Esophagus squamous epithelium (tissue), 5 donors: ENCODE results near the gene ZNF646. TPM values are rescaled to one million over a fixed set of nuclear protein-coding genes. Genes with fewer than 3 reads are reported as not detected.

Source experiments
- DNase-seq: peaks from one replicate; lab custom pipeline; 2025; lab: John Stamatoyannopoulos, UW
- H3K27ac ChIP-seq, 4 donors: fragments of 200-600 bp; sonication (generic); one replicate each; pipeline ENCODE4 v1.5.1; 2016 to 2019; ENCODE audit warnings: mild to moderate bottlenecking in 1 of 4
- H3K27me3 ChIP-seq, 4 donors: fragments of 200-600 bp; sonication (generic); 1 replicate in 3 of 4; 2 replicates in 1 of 4; pipeline versions ENCODE4 v1.5.1 to v1.6.0; 2017 to 2021; ENCODE audit warnings: antibody characterized with exemption in 1 of 4
- H3K36me3 ChIP-seq, 3 donors: fragments of 200-600 bp; sonication (generic); one replicate each; pipeline ENCODE4 v1.5.1; 2016 to 2019
- H3K4me1 ChIP-seq, 3 donors: fragments of 200-600 bp; sonication (generic); one replicate each; pipeline ENCODE4 v1.5.1; 2017 to 2019
- H3K4me3 ChIP-seq, 4 donors: fragments of 200-600 bp; sonication (generic); 1 replicate in 3 of 4; 2 replicates in 1 of 4; pipeline ENCODE4 v1.5.1; 2016 to 2019; ENCODE audit warnings: mild to moderate bottlenecking in 2 of 4, moderate library complexity in 1 of 4
- H3K9me3 ChIP-seq, 3 donors: fragments of 200-600 bp; sonication (generic); one replicate each; pipeline ENCODE4 v1.5.1; 2016 to 2019
- CTCF ChIP-seq, 6 experiments: fragments of 450-650 bp in 4 of 6; fragments of 200-600 bp in 2 of 6; sonication (generic) in 2 of 6; IDR thresholded peaks; one replicate each; pipeline ENCODE4 v1.5.1; 2016 to 2019; ENCODE audit warnings: antibody characterized with exemption in 6 of 6, mild to moderate bottlenecking in 4 of 6, moderate library complexity in 4 of 6
- POLR2A ChIP-seq, 4 donors: fragments of 450-650 bp; IDR thresholded peaks; one replicate each; pipeline ENCODE4 v1.6.1; 2017; ENCODE audit warnings: antibody characterized with exemption in 4 of 4, mild to moderate bottlenecking in 4 of 4, moderate library complexity in 3 of 4
- WGBS, 2 donors: methylation state at CpG; one replicate each; pipeline ENCODE4 v1.1.5; 2018; 5-methylcytosine and 5-hydroxymethylcytosine counted together
- intact Hi-C: fragments of 100-400 bp; cut with DNase I; formaldehyde crosslinking; loops from one replicate; pipeline ENCODE4 v1.15.0; 2022
- total RNA-seq, 4 donors: library from RNA; depleted of rRNA; stranded (reverse); fragments of >200 nt; gene quantifications; one replicate each; pipeline ENCODE4 v1.1.0, GENCODE V29; 2016
- donor health status: DM: yes; HTN: yes; CAD: no.

The ZNF646 gene
- total RNA-seq, 4 donors from 2014 or later: 6.5 to 13.4 (median 10.0) TPM

- TF ChIP-seq POLR2A (IDR thresholded peaks at IDR 0.05) (no peak), CTCF (IDR thresholded peaks at IDR 0.05) (no peak)
- Histone ChIP-seq H3K27ac (no peak overlapping the region), H3K4me1 (peaks cover 14 to 42% (median 18%) of the 10 kb centered on the region in 3 donors), H3K9me3 (no peaks in the 10 kb centered on the region), H3K4me3 (no peak overlapping the region), H3K27me3 (no peaks in the 10 kb centered on the region), H3K36me3 (peaks cover 33 to 59% (median 51%) of the 10 kb centered on the region in 3 donors)
- DNase-seq: no peak
- intact Hi-C loops: no loop called here
- 93 to 95% methylated on average over 4 to 7 of the region's 13 CpGs for WGBS, 2 donors
Measured at GRCh38 chr16:31077024-31077423, 2.8 kb downstream of the ZNF646 start.

- Histone ChIP-seq H3K36me3 (peaks cover 33 to 67% (median 51%) of the 10 kb centered on the region in 3 donors), H3K4me1 (peaks cover 10 to 39% (median 12%) of the 10 kb centered on the region in 3 donors)
- WGBS, 2 donors: 85 to 89% methylated on average over 7 to 9 of the region's 30 CpGs
Measured at GRCh38 chr16:31077592-31078396, 3.6 kb downstream of the ZNF646 start.

GRCh38 chr16:31078597-31079341 is 4.5 kb downstream of the ZNF646 start:
- no peaks in the 10 kb centered on the region for H3K27me3 ChIP-seq
- no peak for TF ChIP-seq POLR2A (IDR thresholded peaks at IDR 0.05)
- 80 to 100% methylated on average over 3 to 5 of the region's 15 CpGs for WGBS, 2 donors
- no peaks in the 10 kb centered on the region for H3K9me3 ChIP-seq
- peaks cover 10 to 37% (median 11%) of the 10 kb centered on the region in 3 donors for H3K4me1 ChIP-seq
- intact Hi-C loops: no loop called here
- peaks cover 33 to 76% (median 53%) of the 10 kb centered on the region in 3 donors for H3K36me3 ChIP-seq
- H3K4me3 ChIP-seq: no peak overlapping the region
- H3K27ac ChIP-seq: no peak overlapping the region
- DNase-seq: no peak

More at GRCh38 chr16:31077592-31078396, 3.6 kb downstream of the ZNF646 start:
- Histone ChIP-seq H3K4me3 (no peak overlapping the region), H3K27ac (no peak overlapping the region), H3K9me3 (no peaks in the 10 kb centered on the region), H3K27me3 (no peaks in the 10 kb centered on the region)
- intact Hi-C loops: no loop called here
- TF ChIP-seq CTCF (IDR thresholded peaks at IDR 0.05): no peak
- no peak for TF ChIP-seq POLR2A (IDR thresholded peaks at IDR 0.05)
- no peak for DNase-seq

- DNase-seq: no peak
- Histone ChIP-seq H3K4me3 (no peak overlapping the region), H3K9me3 (no peaks in the 10 kb centered on the region), H3K27ac (no peak overlapping the region), H3K4me1 (peaks cover 10 to 37% (median 11%) of the 10 kb centered on the region in 3 donors), H3K36me3 (peaks cover 33 to 83% (median 57%) of the 10 kb centered on the region in 3 donors), H3K27me3 (no peaks in the 10 kb centered on the region)
- intact Hi-C loops: no loop called here
- WGBS, 2 donors: 68 to 93% methylated on average over 3 to 6 of the region's 13 CpGs
- TF ChIP-seq CTCF (IDR thresholded peaks at IDR 0.05) (no peak), POLR2A (IDR thresholded peaks at IDR 0.05) (no peak)
Measured at GRCh38 chr16:31079342-31079944, 5.2 kb downstream of the ZNF646 start.

- Histone ChIP-seq H3K9me3 (no peaks in the 10 kb centered on the region), H3K36me3 (peaks cover 33 to 90% (median 57%) of the 10 kb centered on the region in 3 donors), H3K4me1 (peaks cover 6 to 30% (median 7%) of the 10 kb centered on the region in 3 donors), H3K27ac (no peak overlapping the region), H3K4me3 (no peak overlapping the region), H3K27me3 (no peaks in the 10 kb centered on the region)
- intact Hi-C loops: no loop called here
- 92% methylated on average over 2 of the region's 40 CpGs; no CpG with 5 or more reads in 1 of the 2 donors for WGBS, 2 donors
- DNase-seq: no peak
- TF ChIP-seq CTCF (IDR thresholded peaks at IDR 0.05): no peak
- TF ChIP-seq POLR2A (IDR thresholded peaks at IDR 0.05): no peak
Measured at GRCh38 chr16:31080035-31080629, 5.9 kb downstream of the ZNF646 start.
